ENCODE measurements around the gene ARSD.
"Not testable (repeated sequence)": the region's sequence is repeated elsewhere in the genome, so short reads cannot be mapped to it uniquely, and the experiment has no call there.

Gene ARSD

DNA sequence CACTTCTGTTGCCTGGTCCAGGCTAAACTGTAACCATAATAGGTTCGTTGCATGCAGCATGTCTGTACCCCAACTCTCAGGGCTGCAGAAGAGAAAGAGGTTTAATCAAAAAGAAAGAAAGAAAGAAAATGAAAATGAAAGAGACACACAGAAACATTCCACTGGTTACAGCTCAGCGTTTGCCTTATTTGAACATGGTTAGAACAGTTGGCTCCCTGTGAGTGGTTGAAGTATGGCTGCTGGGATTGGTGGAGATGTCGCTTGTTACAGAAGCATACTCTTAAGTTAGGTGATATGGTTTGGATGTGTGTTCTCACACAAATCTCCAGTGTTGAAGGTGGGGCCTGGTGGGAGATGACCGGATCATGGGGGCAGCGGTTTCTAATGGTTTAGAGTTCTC is 36.3 kb downstream of the ARSD start:
- DNase-seq (ENCODE audit: low read depth in 3 of 3): no peak

DNA sequence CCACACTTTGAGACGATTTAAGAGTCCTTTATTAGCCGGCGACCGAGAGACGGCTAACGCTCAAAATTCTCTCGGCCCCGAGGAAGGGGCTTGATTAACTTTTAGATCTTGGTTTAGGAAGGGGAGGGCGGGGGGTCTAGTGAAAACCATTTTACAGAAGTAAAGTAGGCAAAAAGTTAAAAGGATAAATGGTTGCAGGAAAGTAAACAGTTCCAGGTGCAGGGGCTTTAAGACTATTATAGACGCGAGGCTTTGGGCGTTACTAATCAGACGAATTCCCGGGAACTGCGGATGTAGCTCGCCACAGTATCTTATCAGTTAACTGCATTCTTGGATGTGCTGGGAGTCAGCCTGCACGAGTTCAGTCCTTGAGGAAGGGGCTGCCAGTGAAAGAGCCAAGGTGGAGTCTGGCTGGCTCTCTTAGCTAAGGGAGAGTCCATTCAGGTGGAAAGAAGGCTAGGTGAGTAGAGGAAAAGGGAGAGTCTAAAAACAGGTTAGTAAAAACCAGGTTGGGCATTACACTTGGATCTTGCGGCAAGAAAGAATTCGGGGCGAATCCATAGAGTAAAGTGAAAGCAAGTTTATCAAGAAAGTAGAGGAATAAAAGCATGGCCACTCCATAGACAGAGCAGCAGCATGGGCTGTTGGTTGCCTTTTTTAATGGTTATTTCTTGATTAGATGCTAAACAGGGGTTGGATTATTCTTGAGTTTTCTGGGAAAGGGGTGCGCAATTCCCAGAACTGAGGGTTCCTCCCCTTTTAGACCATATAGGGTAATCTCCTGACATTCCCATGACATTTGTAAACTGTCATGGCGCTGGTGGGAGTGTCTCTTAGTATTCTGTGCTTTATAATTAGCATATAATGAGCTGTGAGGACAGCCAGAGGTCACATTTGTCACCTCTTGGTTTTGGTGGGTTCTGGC is 38.3 kb downstream of the ARSD start:
- not testable (repeated sequence) for DNase-seq (ENCODE audit: low read depth in 3 of 3)

DNA sequence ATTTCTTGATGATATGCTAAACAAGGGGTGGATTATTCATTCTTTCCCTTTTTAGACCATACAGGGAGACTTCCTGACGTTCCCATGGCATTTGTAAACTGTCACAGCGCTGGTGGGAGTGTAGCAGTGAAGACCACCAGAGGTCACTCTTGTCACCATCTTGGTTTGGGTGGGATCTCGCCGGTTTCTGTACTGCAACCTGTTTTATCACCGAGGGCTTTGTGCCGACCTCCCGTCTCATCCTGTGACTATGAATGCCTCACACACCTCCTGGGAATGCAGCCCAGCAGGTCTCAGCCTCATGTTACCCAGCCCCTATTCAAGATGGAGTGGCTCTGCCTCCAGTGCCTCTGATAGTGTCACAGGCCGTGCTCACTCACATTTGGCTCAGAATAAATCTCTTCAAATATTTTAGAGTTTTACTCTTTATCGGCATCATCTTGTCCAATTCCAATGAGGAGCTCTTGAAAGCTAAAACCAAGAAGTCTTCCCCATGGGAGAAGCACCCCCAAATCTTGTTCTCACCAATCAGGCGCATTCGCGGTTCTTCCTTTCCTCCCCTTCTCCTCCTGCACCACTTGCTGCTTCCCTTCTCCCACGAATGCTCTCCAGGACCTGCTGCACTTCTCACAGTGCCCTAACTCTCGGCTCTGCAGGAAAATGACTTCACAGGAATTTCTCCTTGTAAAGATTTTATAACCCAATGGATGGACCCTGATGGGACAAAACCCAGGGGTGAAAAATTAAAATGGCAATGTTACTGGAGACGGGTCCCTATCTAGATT is 39.2 kb downstream of the ARSD start:
- not testable (repeated sequence) for DNase-seq (ENCODE audit: low read depth in 3 of 3)

GRCh38 chrX:2889045-2889605 is 40.0 kb downstream of the ARSD start:
- no peak for DNase-seq (ENCODE audit: low read depth in 3 of 3)

DNA sequence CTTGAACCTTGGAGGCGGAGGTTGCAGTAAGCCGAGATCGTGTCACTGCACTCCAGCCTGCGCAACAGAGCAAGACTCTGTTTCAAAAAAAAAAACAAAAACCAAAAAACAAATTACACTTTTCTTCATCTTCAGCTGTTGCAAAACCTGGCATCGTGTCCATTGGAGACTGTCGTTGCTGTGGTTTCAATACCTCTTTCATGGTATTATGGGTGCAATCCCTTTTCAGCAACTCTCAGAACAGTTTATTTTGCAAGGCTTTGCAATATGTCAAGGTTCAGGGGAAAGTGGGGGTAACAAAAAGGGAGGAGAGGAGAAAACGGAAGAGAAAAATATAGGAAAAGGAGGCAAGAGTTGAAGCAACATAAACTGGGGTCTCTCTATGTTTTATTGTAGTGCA is 40.8 kb downstream of the ARSD start:
- no peak for DNase-seq (ENCODE audit: low read depth in 3 of 3)

DNA sequence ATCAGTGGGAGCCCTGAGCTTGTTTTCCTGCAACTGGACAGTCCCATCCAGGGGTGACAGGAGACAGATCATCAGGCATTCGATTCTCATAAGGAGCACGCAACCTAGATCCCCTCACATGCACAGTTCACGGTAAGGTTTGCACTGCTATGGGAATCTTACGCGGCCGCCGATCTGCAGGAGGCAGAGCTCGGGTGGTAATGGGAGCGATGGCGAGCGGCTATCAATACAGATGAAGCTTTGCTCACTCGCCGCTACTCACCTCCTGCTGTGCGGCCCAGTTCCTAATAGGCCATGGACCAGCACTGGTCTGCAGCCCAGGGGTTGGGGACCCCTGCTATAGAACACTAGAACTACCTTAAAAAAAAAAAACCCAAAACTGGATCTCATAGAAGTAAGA is 45.4 kb downstream of the ARSD start:
- no peak for DNase-seq (ENCODE audit: low read depth in 3 of 3)

DNA sequence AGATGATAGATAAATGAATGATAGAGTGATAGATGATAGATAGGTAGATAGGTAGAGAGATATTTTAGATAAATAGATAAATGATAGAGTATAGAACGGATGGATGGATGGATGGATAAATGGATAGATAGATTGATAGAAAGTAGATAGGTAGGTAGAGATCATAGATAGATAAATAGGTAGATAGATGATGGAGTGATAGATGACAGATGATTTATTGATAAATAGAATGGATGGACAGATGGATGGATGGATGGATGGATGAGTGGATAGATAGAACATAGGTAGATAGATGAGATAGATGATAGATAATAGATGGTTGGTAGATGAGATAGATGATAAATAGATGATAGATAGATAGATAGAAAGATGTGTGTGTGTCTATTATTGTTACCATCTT is 49.5 kb downstream of the ARSD start:
- DNase-seq (ENCODE audit: low read depth in 3 of 3): no peak

GRCh38 chrX:2878563-2878962 is 50.6 kb downstream of the ARSD start:
- DNase-seq (ENCODE audit: low read depth in 3 of 3): no peak

DNA sequence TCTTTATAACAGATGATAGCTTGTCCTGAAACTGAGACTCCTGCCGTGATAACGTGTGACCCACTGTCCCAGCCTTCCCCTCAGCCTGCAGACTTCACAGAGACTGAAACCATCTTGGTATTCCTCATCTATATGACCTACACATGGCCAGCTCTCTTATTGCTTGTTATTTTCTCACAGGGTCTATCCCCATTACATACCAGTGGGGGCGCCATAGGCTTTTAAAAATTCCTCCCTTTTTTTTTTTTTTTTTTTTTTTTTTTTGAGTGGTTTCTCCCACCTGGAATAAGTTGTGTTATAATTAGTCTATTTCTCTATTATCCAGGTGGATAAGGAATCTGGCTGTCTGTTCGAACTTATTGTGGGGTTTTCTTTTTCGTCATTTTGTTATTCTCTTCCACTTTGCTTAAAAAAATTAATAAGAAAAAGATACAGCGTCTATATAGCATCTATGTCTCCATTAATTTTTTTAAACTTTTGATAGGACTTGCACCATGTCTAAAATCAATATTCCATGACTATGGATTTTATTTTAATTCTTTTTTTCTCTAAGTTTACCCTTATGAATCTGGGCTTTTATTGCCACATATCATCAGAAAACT is 53.2 kb downstream of the ARSD start:
- DNase-seq (ENCODE audit: low read depth in 3 of 3): no peak

DNA sequence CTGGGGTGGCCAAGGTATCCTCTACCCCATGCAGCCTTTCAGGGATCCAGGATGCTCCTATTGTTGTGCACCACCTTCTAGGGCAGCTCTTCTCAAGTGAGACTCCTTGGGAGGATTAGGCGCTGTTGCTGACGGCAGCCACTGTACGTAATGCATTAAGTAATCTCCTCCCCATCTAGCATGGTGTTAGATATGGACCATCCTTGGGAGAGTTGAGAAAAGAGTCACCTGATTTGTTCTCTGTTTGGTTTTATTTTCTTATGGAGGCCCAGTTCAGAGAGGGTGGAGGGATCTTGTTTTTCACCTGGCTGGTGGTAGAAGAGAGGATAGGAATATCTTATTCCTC is 54.0 kb downstream of the ARSD start:
- DNase-seq (ENCODE audit: low read depth in 3 of 3): no peak

- no peak for DNase-seq (ENCODE audit: low read depth in 3 of 3)
These were observed 54.7 kb downstream of the ARSD start for GRCh38 chrX:2874222-2875135.

DNA sequence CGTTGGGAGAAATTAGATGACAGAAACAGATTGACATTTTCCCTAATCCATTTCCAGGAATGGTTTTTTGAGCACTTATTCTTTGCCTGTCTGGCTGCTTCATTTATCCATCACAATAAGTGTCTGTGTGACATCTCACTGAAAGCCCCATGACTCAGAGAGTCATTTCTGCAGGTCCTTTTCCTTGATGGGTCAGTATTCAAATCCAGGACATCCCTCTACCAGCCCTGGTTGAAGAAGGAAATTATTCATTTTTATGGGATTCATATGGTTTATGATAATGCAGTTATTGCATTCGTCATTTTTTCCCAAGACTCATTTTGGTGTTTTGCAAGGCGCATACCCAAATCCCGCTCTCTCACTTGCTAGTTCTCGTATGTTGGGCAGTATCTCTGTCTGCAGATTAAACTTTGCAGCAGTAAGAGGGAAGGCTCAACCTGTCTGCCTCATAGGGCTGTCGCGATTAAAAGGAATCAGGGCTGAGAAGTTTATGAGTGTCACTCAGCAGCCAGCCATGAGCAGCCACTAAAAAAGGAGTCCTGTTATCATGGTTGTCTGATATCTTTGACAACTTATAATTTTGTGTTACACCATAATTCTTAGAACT is 56.4 kb downstream of the ARSD start:
- no peak for DNase-seq (ENCODE audit: low read depth in 3 of 3)

DNA sequence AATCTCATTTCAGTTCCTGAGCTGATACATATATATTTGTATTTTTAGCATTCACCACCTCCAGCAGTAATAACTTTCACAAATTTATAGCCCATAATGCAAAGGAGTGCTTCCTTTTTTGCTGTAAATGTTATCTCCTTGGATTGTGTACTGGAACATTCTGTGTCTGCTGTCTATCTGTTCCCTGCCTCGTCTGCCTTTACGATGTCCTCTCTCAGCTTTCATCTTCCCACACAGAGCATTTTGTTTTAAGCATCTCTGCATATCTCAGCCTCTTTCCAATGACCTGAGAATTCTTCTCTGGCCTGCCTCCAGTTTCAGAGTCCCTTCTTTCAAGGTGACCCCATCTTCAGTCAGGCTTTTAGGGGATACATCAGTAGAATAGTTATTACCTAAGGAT is 57.3 kb downstream of the ARSD start:
- DNase-seq (ENCODE audit: low read depth in 3 of 3): no peak

GRCh38 chrX:2870650-2871049 is 58.5 kb downstream of the ARSD start:
- DNase-seq (ENCODE audit: low read depth in 3 of 3): no peak

- DNase-seq (ENCODE audit: low read depth in 3 of 3): no peak
These were observed 61.9 kb downstream of the ARSD start for GRCh38 chrX:2867206-2867605.

DNA sequence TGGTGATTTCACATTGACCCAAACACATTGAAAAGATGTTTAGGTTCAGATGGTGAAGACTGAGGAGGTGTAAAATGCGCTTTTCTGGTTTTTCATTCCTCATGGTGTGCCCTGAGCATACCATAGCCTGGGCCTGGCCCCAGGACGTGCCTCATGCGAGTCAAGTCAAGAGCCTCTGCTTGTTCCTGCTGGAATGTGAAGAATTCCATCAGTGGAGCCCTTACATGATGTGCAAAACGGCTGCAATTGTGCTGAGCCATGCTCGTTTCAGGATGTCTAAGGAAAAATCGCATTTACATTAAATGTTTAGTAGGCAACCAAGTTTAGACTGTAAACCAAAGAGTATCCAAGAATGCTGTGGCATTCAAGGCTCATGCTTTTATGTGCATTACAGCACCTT is 65.5 kb downstream of the ARSD start:
- no peak for DNase-seq (ENCODE audit: low read depth in 3 of 3)

DNA sequence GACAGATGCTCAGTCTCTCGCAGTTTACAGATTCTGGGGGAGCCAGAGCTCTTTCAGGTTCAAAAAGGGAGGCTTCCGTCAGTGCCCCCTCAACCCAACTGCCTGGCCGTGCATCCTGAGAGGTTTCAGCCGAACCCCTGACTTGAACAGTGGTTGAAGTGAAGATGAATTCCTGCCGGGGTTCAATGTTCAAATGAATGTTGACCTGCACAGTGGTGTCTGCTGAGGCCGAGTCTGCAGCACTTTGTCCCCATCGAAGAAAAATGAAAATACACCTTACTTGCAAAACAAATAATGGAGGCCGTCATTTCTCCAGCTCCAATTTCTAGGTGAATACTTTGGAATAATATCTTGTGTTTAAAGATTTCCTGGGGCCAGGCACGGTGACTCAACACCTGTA is 66.7 kb downstream of the ARSD start:
- no peak for DNase-seq (ENCODE audit: low read depth in 3 of 3)

DNA sequence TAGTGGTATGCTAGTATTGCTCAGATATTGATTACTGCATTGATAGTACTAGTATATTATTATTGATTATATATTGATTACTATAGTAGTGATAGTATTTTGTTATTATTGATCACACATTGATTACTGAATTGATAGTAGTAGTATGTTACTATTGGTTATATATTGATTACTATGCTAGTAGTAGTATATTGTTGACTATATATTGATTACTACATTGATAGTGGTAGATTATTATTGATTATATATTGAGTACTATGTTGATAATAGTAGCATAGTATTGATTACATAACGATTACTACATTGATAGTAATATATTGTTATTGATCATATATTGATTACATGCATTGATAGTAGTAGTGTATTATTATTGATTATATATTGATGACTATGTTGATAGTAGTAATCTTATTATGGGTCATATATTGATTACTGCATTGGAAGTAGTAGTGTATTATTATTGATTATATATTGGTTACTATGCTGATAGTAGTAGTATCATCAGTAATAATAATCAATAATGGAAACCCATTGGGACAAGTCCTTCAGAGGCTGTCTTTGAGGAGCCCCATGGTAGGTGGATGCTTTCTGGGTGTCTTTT is 69.8 kb downstream of the ARSD start:
- DNase-seq (ENCODE audit: low read depth in 3 of 3): no peak

DNA sequence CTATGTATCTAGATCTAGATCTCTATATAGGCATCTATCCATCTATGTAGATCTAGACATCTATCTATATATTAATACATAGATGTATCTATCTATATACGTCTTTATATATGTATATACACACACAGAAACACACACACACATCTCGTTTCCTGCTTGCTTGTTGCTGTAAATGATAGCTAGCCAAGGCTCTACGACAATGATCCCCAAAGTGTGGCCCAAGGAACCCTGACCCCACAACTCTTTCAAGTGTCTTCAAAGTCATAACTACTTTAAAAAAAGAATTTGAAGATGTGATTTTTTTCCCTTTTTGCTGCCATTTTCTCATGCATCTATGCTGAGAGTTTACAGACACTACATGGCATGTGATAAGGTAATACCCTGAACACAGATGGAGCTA is 71.6 kb downstream of the ARSD start:
- DNase-seq (ENCODE audit: low read depth in 3 of 3): no peak

- DNase-seq (ENCODE audit: low read depth in 3 of 3): no peak
These were observed 73.4 kb downstream of the ARSD start for GRCh38 chrX:2855761-2856160.

- no peak for DNase-seq (ENCODE audit: low read depth in 3 of 3)
These were observed 74.2 kb downstream of the ARSD start for GRCh38 chrX:2854918-2855317.

Data from stimulated activated CD4-positive, alpha-beta T cell treated with anti-CD3 and anti-CD28 coated beads, TNF-alpha, amount 100 ng/mL, for 48 hours (primary cell).